GM19397 (cell line): ENCODE data around the gene DNAJC13.

ENCODE experiments used
- ATAC-seq: cut with Tn5 transposase; IDR thresholded peaks from one replicate; pipeline ENCODE4 v1.9.1; 2021; ENCODE audit warnings: mild to moderate bottlenecking, moderate library complexity; ENCODE audit not compliant: unreplicated experiment

The DNAJC13 gene

GRCh38 chr3:132404276-132404675 lies 13.0 kb upstream of the DNAJC13 start:
- no peak for ATAC-seq

GRCh38 chr3:132405188-132405587 lies 12.1 kb upstream of the DNAJC13 start:
- ATAC-seq, result no peak

- ATAC-seq, result no peak
Measured at GRCh38 chr3:132405609-132406299, 11.5 kb upstream of the DNAJC13 start.

GRCh38 chr3:132406587-132406986 lies 10.7 kb upstream of the DNAJC13 start:
- ATAC-seq, result no peak

- ATAC-seq, result no peak
Measured at GRCh38 chr3:132407025-132407424, 10.3 kb upstream of the DNAJC13 start.

- ATAC-seq, result no peak
Measured at GRCh38 chr3:132414841-132415240, 2.5 kb upstream of the DNAJC13 start.

GRCh38 chr3:132416161-132416560 lies 1.1 kb upstream of the DNAJC13 start:
- no peak for ATAC-seq

GRCh38 chr3:132417695-132418411 lies 551 bp downstream of the DNAJC13 start:
- peak; percentile 42 for ATAC-seq

GRCh38 chr3:132418916-132419315 lies 1.6 kb downstream of the DNAJC13 start:
- no peak for ATAC-seq

GRCh38 chr3:132421832-132422231 lies 4.5 kb downstream of the DNAJC13 start:
- ATAC-seq, result no peak

- no peak for ATAC-seq
Measured at GRCh38 chr3:132422531-132422930, 5.2 kb downstream of the DNAJC13 start.

- ATAC-seq, result no peak
Measured at GRCh38 chr3:132432639-132433038, 15.3 kb downstream of the DNAJC13 start.

GRCh38 chr3:132433121-132433520 lies 15.8 kb downstream of the DNAJC13 start:
- no peak for ATAC-seq

GRCh38 chr3:132435224-132435910 lies 18.1 kb downstream of the DNAJC13 start:
- ATAC-seq, result no peak

GRCh38 chr3:132435911-132436425 lies 18.7 kb downstream of the DNAJC13 start:
- no peak for ATAC-seq

GRCh38 chr3:132443421-132443820 lies 26.1 kb downstream of the DNAJC13 start:
- no peak for ATAC-seq

- ATAC-seq, result no peak
Measured at GRCh38 chr3:132444383-132444782, 27.1 kb downstream of the DNAJC13 start.

GRCh38 chr3:132445817-132446216 lies 28.5 kb downstream of the DNAJC13 start:
- ATAC-seq, result no peak

GRCh38 chr3:132448216-132448961 lies 31.1 kb downstream of the DNAJC13 start:
- ATAC-seq, result no peak

GRCh38 chr3:132456136-132456535 lies 38.8 kb downstream of the DNAJC13 start:
- no peak for ATAC-seq

- no peak for ATAC-seq
Measured at GRCh38 chr3:132456571-132456970, 39.3 kb downstream of the DNAJC13 start.
